ENCODE data around the gene CDKN2B-AS1.

Gene CDKN2B-AS1

GRCh38 chr9:22060831-22061383, 66.3 kb downstream of the CDKN2B-AS1 start:
- DNase-seq, result no peak
- intact Hi-C loops (cut with DNase I), result no loop called here

GRCh38 chr9:22064957-22065356, 70.4 kb downstream of the CDKN2B-AS1 start:
- no peak for DNase-seq
- intact Hi-C loops (cut with DNase I), result no loop called here

- intact Hi-C loops (cut with DNase I), result no loop called here
- peak in 1 of 42 donors; percentile 14 for DNase-seq
Measured at GRCh38 chr9:22065431-22066200, 71.0 kb downstream of the CDKN2B-AS1 start.

- intact Hi-C loops (cut with DNase I), result no loop called here
- DNase-seq, result no peak
Measured at GRCh38 chr9:22067196-22067595, 72.6 kb downstream of the CDKN2B-AS1 start.

- intact Hi-C loops (cut with DNase I), result no loop called here
Measured at GRCh38 chr9:22068369-22068768, 73.8 kb downstream of the CDKN2B-AS1 start.

GRCh38 chr9:22073349-22073748, 78.8 kb downstream of the CDKN2B-AS1 start:
- DNase-seq, result no peak
- intact Hi-C loops (cut with DNase I), result no loop called here

More at GRCh38 chr9:22068369-22068768, 73.8 kb downstream of the CDKN2B-AS1 start:
- no peak for DNase-seq

GRCh38 chr9:22078081-22078480, 83.5 kb downstream of the CDKN2B-AS1 start:
- intact Hi-C loops (cut with DNase I), result no loop called here
- no peak for DNase-seq

GRCh38 chr9:22079873-22080341, 85.3 kb downstream of the CDKN2B-AS1 start:
- peak in 15 of 42 donors; percentile 8 to 61 (median 19) for DNase-seq

GRCh38 chr9:22084336-22085035, 89.9 kb downstream of the CDKN2B-AS1 start:
- intact Hi-C loops (cut with DNase I), result no loop called here

More at GRCh38 chr9:22079873-22080341, 85.3 kb downstream of the CDKN2B-AS1 start:
- intact Hi-C loops (cut with DNase I), result no loop called here

GRCh38 chr9:22088053-22088716, 93.6 kb downstream of the CDKN2B-AS1 start:
- DNase-seq, result no peak
- intact Hi-C loops (cut with DNase I), result no loop called here

More at GRCh38 chr9:22084336-22085035, 89.9 kb downstream of the CDKN2B-AS1 start:
- peak in 1 of 42 donors; percentile 7 for DNase-seq

GRCh38 chr9:22088717-22089061, 94.1 kb downstream of the CDKN2B-AS1 start:
- intact Hi-C loops (cut with DNase I), result no loop called here
- DNase-seq, result no peak

GRCh38 chr9:22097707-22098106, 103.1 kb downstream of the CDKN2B-AS1 start:
- intact Hi-C loops (cut with DNase I), result no loop called here
- DNase-seq, result no peak

- peak in 1 of 42 donors; percentile 4 for DNase-seq
- intact Hi-C loops (cut with DNase I), result no loop called here
Measured at GRCh38 chr9:22098643-22099332, 104.2 kb downstream of the CDKN2B-AS1 start.

- DNase-seq, result no peak
- intact Hi-C loops (cut with DNase I), result no loop called here
Measured at GRCh38 chr9:22100626-22101025, 106.0 kb downstream of the CDKN2B-AS1 start.

GRCh38 chr9:22102146-22103053, 107.8 kb downstream of the CDKN2B-AS1 start:
- intact Hi-C loops (cut with DNase I), result no loop called here
- no peak for DNase-seq

GRCh38 chr9:22103685-22104575, 109.3 kb downstream of the CDKN2B-AS1 start:
- intact Hi-C loops (cut with DNase I), result no loop called here
- no peak for DNase-seq

All from head of caudate nucleus (tissue), 42 donors.